ENCODE measurements around the gene STAG1. TPM values are rescaled to one million over a fixed set of nuclear protein-coding genes. Genes with fewer than 3 reads are reported as not detected.

The STAG1 gene
- polyA plus RNA-seq, 1 donor from 2014 or later = 30.8 TPM

DNA sequence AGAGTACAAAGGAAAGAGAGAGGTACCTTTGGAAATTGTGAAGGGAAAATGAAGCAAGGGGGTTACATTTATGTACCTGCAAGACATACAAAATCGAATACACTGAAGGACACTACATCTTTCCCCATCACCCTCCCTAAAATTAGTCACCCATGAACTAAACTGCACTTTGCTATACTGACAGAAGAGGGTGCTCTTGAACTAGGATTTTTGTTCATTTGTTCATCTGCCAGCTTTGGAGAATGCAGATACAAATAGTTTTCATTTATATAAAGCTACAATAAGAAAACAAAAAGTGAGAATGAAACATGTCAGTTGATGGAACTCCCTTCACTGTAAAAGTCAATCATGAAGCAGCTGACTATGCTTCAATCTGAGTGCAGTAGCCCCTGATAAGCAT is 446.3 kb downstream of the STAG1 start:
- H3K79me2 ChIP-seq (replicated peaks; ENCODE audit: insufficient read depth, low read length) = no peaks in the 10 kb centered on the region
- no peaks in the 10 kb centered on the region for H4K20me1 ChIP-seq (ENCODE audit: insufficient read depth)
- H3K36me3 ChIP-seq (ENCODE audit: insufficient read depth, low read length) = peaks cover 3% of the 10 kb centered on the region
- no peak overlapping the region for H3K4me2 ChIP-seq (ENCODE audit: low read length)
- H3K27ac ChIP-seq (ENCODE audit: low read length) = no peak overlapping the region
- no peaks in the 10 kb centered on the region for H3K9me3 ChIP-seq (ENCODE audit: low read length)
- H3K27me3 ChIP-seq (ENCODE audit: insufficient read depth, low read depth, low read length) = no peaks in the 10 kb centered on the region
- H3K9me2 ChIP-seq (ENCODE audit: insufficient read depth, low read length) = no peaks in the 10 kb centered on the region
- H3F3A ChIP-seq (ENCODE audit: insufficient read depth, low read length, poor library complexity, severe bottlenecking) = no peaks in the 10 kb centered on the region
- H2AFZ ChIP-seq (ENCODE audit: low read depth, low read length) = no peak overlapping the region
- TF ChIP-seq EP300 (conservative IDR thresholded peaks at IDR 0.05; ENCODE audit: poor library complexity, severe bottlenecking) = no peak
- TF ChIP-seq, protein P1, sequence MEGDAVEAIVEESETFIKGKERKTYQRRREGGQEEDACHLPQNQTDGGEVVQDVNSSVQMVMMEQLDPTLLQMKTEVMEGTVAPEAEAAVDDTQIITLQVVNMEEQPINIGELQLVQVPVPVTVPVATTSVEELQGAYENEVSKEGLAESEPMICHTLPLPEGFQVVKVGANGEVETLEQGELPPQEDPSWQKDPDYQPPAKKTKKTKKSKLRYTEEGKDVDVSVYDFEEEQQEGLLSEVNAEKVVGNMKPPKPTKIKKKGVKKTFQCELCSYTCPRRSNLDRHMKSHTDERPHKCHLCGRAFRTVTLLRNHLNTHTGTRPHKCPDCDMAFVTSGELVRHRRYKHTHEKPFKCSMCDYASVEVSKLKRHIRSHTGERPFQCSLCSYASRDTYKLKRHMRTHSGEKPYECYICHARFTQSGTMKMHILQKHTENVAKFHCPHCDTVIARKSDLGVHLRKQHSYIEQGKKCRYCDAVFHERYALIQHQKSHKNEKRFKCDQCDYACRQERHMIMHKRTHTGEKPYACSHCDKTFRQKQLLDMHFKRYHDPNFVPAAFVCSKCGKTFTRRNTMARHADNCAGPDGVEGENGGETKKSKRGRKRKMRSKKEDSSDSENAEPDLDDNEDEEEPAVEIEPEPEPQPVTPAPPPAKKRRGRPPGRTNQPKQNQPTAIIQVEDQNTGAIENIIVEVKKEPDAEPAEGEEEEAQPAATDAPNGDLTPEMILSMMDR (IDR thresholded peaks at IDR 0.05; ENCODE audit: poor library complexity, severe bottlenecking) = no peak
- TF ChIP-seq MXI1 (conservative IDR thresholded peaks at IDR 0.05; ENCODE audit: poor library complexity, severe bottlenecking) = no peak
- no peak overlapping the region for H3K4me3 ChIP-seq (ENCODE audit: low read length)
- no peak overlapping the region for H3K9ac ChIP-seq (ENCODE audit: low read length)

DNA sequence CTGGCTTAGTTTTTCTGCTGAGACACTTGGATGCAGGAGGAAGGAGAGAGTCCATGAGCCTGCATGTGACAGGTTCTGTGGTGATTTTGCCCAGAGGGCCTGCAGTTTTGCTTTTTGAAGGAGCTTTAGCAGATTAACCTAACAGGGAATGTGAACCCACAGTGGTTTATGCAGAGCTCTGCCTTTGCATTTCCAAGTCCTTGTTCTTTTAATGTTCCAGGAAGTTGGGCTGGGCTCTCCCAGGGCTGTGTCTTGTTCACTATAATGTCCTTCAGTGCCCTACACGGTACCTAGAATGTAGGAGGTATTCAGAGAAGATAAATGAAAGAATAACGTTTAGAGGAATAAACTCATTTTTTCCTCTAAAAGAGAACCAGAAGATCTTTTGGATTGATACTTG is 451.7 kb downstream of the STAG1 start:
- no peak overlapping the region for H3K4me3 ChIP-seq (ENCODE audit: low read length)
- H3K9ac ChIP-seq (ENCODE audit: low read length) = no peak overlapping the region
- no peaks in the 10 kb centered on the region for H4K20me1 ChIP-seq (ENCODE audit: insufficient read depth)
- H3F3A ChIP-seq (ENCODE audit: insufficient read depth, low read length, poor library complexity, severe bottlenecking) = no peaks in the 10 kb centered on the region
- no peak for TF ChIP-seq EZH2 (IDR thresholded peaks at IDR 0.05; ENCODE audit: borderline replicate concordance, insufficient read depth, low read length, poor library complexity, severe bottlenecking)
- TF ChIP-seq, protein P1 (IDR thresholded peaks at IDR 0.05; ENCODE audit: poor library complexity, severe bottlenecking) = no peak
- TF ChIP-seq SMC3 (conservative IDR thresholded peaks at IDR 0.05; ENCODE audit: poor library complexity) = no peak
- no peaks in the 10 kb centered on the region for H3K27me3 ChIP-seq (ENCODE audit: insufficient read depth, low read depth, low read length)
- H3K79me2 ChIP-seq (replicated peaks; ENCODE audit: insufficient read depth, low read length) = no peaks in the 10 kb centered on the region
- peaks cover 12% of the 10 kb centered on the region for H3K36me3 ChIP-seq (ENCODE audit: insufficient read depth, low read length)
- H3K9me2 ChIP-seq (ENCODE audit: insufficient read depth, low read length) = no peaks in the 10 kb centered on the region
- no peak overlapping the region for H3K4me2 ChIP-seq (ENCODE audit: low read length)
- no peak overlapping the region for H2AFZ ChIP-seq (ENCODE audit: low read depth, low read length)
- no peak overlapping the region for H3K27ac ChIP-seq (ENCODE audit: low read length)
- H3K9me3 ChIP-seq (ENCODE audit: low read length) = no peaks in the 10 kb centered on the region

DNA sequence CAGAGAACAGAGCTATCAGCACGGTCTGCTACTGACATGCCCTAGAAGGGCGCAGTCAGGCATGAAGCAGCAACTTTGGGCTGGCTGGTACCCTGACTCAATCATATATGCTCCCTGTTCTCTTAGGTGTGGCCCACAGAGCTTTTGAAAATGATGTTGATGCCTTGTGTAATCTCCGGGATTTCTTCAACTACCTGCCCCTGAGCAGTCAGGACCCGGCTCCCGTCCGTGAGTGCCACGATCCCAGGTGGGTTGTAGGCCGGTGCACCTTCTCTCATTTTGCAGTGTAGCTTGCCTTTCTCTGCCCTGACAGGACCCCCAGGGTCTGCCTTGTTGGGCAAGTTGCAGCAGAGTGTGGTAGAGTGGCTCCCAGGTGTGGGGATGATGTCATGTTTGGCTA is 454.4 kb downstream of the STAG1 start:
- H3K36me3 ChIP-seq (ENCODE audit: insufficient read depth, low read length) = peaks cover 14% of the 10 kb centered on the region
- H3K27ac ChIP-seq (ENCODE audit: low read length) = no peak overlapping the region
- no peaks in the 10 kb centered on the region for H3K9me3 ChIP-seq (ENCODE audit: low read length)
- no peaks in the 10 kb centered on the region for H3K79me2 ChIP-seq (replicated peaks; ENCODE audit: insufficient read depth, low read length)
- no peaks in the 10 kb centered on the region for H4K20me1 ChIP-seq (ENCODE audit: insufficient read depth)
- no peak overlapping the region for H3K9ac ChIP-seq (ENCODE audit: low read length)
- no peaks in the 10 kb centered on the region for H3F3A ChIP-seq (ENCODE audit: insufficient read depth, low read length, poor library complexity, severe bottlenecking)
- no peaks in the 10 kb centered on the region for H3K9me2 ChIP-seq (ENCODE audit: insufficient read depth, low read length)
- H3K4me3 ChIP-seq (ENCODE audit: low read length) = no peak overlapping the region
- no peak overlapping the region for H3K4me2 ChIP-seq (ENCODE audit: low read length)
- no peak overlapping the region for H2AFZ ChIP-seq (ENCODE audit: low read depth, low read length)
- TF ChIP-seq, protein P2, sequence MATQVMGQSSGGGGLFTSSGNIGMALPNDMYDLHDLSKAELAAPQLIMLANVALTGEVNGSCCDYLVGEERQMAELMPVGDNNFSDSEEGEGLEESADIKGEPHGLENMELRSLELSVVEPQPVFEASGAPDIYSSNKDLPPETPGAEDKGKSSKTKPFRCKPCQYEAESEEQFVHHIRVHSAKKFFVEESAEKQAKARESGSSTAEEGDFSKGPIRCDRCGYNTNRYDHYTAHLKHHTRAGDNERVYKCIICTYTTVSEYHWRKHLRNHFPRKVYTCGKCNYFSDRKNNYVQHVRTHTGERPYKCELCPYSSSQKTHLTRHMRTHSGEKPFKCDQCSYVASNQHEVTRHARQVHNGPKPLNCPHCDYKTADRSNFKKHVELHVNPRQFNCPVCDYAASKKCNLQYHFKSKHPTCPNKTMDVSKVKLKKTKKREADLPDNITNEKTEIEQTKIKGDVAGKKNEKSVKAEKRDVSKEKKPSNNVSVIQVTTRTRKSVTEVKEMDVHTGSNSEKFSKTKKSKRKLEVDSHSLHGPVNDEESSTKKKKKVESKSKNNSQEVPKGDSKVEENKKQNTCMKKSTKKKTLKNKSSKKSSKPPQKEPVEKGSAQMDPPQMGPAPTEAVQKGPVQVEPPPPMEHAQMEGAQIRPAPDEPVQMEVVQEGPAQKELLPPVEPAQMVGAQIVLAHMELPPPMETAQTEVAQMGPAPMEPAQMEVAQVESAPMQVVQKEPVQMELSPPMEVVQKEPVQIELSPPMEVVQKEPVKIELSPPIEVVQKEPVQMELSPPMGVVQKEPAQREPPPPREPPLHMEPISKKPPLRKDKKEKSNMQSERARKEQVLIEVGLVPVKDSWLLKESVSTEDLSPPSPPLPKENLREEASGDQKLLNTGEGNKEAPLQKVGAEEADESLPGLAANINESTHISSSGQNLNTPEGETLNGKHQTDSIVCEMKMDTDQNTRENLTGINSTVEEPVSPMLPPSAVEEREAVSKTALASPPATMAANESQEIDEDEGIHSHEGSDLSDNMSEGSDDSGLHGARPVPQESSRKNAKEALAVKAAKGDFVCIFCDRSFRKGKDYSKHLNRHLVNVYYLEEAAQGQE (IDR thresholded peaks at IDR 0.05; ENCODE audit: borderline replicate concordance) = no peak
- no peaks in the 10 kb centered on the region for H3K27me3 ChIP-seq (ENCODE audit: insufficient read depth, low read depth, low read length)

Measured in neural cell (in vitro differentiated cells).